AG09319 (cell line): ENCODE data around the gene YIF1A.
"Not testable (repeated sequence)": the region's sequence is repeated elsewhere in the genome, so short reads cannot be mapped to it uniquely, and the experiment has no call there.

Experiments used
- DNase-seq: peaks from one replicate; pipeline ENCODE4 v3.0.0-alpha.2; 2010; ENCODE audit warnings: low read depth; ENCODE audit errors: extremely low read depth
- CTCF ChIP-seq: IDR thresholded peaks from 2 replicates; pipeline ENCODE4 v1.5.1; 2011; ENCODE audit warnings: low read depth, mild to moderate bottlenecking, inconsistent platforms, low read length, moderate library complexity

The YIF1A gene

GRCh38 chr11:66263231-66263630, 25.7 kb downstream of the YIF1A start:
- TF ChIP-seq CTCF, result no peak
- DNase-seq, result no peak

- no peak for TF ChIP-seq CTCF
Measured at GRCh38 chr11:66262696-66263095, 26.2 kb downstream of the YIF1A start.

GRCh38 chr11:66262191-66262590, 26.8 kb downstream of the YIF1A start:
- no peak for DNase-seq
- no peak for TF ChIP-seq CTCF

More at GRCh38 chr11:66262696-66263095, 26.2 kb downstream of the YIF1A start:
- DNase-seq, result no peak

GRCh38 chr11:66261578-66261977, 27.4 kb downstream of the YIF1A start:
- no peak for TF ChIP-seq CTCF
- no peak for DNase-seq

DNA sequence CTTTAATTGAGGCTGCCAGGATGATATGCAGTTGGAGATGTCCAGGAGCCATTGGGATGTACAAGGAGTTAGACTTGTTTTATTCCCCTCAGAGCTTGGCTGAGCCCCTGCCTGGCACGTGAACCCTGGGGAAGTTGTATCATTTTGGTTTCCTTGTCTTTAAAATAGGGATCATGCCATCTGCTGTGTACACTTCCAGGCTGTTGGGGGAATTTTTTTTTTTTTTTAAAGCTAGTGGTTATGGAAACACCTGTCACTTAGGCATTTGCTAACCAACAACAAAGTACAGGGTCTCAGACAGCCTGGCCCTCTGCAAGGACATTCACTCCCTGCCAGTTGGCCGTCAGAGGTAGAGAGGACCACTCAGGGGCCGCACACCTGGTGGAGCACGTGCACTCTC, 29.0 kb downstream of the YIF1A start:
- no peak for TF ChIP-seq CTCF
- DNase-seq, result no peak

DNA sequence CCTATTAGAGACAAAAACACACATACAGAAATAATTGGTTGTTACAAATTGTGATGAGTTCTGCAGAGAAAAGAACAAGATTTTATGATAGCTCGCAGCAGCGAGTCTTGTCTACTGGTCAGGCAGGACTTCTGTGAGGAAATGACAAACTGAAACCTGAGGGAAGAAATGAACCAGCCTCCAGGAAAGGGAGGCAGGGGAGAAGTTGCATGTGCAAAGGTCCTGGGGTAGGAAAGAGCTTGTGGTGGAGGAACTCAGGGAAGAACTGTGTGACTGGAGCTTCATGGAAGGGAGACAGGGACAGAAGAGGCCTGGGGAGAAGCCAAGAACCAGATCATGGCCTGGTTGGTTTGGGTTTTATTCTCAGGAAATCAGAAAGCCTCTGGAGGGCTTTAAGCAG, 29.7 kb downstream of the YIF1A start:
- no peak for DNase-seq
- TF ChIP-seq CTCF, result no peak

- TF ChIP-seq CTCF, result no peak
- no peak for DNase-seq
Measured at GRCh38 chr11:66258473-66258893, 30.5 kb downstream of the YIF1A start.

DNA sequence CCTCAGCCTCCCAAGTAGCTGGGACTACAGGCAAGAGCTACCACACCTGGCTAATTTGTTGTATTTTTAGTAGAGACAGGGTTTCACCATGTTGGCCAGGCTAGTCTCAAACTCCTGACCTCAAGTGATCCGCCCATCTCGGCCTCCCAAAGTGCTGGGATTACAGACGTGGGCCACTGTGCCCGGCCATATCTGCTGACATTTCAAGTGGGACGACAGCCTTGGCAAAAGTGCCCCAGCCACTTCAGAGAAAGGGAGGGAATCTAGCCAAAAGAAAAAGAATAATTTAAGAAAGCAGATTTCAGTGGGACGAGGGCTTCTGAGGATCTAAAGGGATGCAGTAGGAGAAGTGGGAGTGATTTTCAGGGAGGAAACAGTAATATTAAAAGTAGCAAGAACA, 35.9 kb downstream of the YIF1A start:
- not testable (repeated sequence) for DNase-seq
